ENCODE measurements around the gene CAPN12. TPM values are rescaled to one million over a fixed set of nuclear protein-coding genes. Genes with fewer than 3 reads are reported as not detected.

The CAPN12 gene
- total and polyA plus RNA-seq, 10 of the 15 experiments (the other 5 are each of a cell fraction or from before 2014, with no cell fraction given): 0.64 to 4.6 (median 2.0) TPM

GRCh38 chr19:38714354-38714778, 29.9 kb downstream of the CAPN12 start:
- SMC1A ChIA-PET (ENCODE audit: uncharacterized antibody, unreplicated experiment): no interaction called here
- peaks cover 15 to 44% of the 10 kb centered on the region in 2 experiments for H3K36me3 ChIP-seq (ENCODE audit: control insufficient read depth in 2 of 2, insufficient read depth in 2 of 2, low read length in 1 of 2)

More at GRCh38 chr19:38714354-38714778, 29.9 kb downstream of the CAPN12 start:
- Histone ChIP-seq H3K27me3 (replicated peaks in 1 of 2; ENCODE audit: control insufficient read depth in 2 of 2, insufficient read depth in 2 of 2, low read length in 1 of 2) (no peaks in the 10 kb centered on the region), H4K20me1 (ENCODE audit: control insufficient read depth, insufficient read depth) (no peaks in the 10 kb centered on the region), H3K9ac (ENCODE audit: control insufficient read depth, insufficient read depth, low read length) (no peak overlapping the region), H3K79me2 (ENCODE audit: control insufficient read depth, insufficient read depth, low read length) (no peaks in the 10 kb centered on the region), H3K4me1 (ENCODE audit: control insufficient read depth, insufficient read depth, low read length) (no peaks in the 10 kb centered on the region), H3K27ac (ENCODE audit: control insufficient read depth, insufficient read depth) (no peak overlapping the region), H3K4me3 (no peak overlapping the region), H3K9me3 (replicated peaks; ENCODE audit: control insufficient read depth, insufficient read depth, low read length) (no peaks in the 10 kb centered on the region), H2AFZ (ENCODE audit: control insufficient read depth, low read depth, low read length) (no peak overlapping the region), H3K4me2 (ENCODE audit: control insufficient read depth, insufficient read depth) (no peak overlapping the region)
- FAIRE-seq (no peak), ATAC-seq (no peak), DNase-seq (ENCODE audit: low read depth, low spot score) (no peak)
- BruUV-seq (replicated peaks): no TSS peak
- WGBS (ENCODE audit: insufficient coverage, insufficient replicate concordance, low lambda C conversion rate, missing lambda C conversion rate): 99% methylated on average over 14 of the region's 14 CpGs
- in situ Hi-C loops (cut with MboI) (no loop called here), intact Hi-C loops (cut with micrococcal nuclease; ENCODE audit: unreplicated experiment) (no loop called here)
- ChIA-PET RAD21 (ENCODE audit: unreplicated experiment) (no interaction called here), POLR2A (interaction anchor here (0.5 kb wide), 1 partner anchor 252 kb away, joined by 3 read pairs; no protein-coding TSS in a partner anchor), CTCF (no interaction called here)
- no peak for TF ChIP-seq BCLAF1 (IDR thresholded peaks at IDR 0.05)
- TF ChIP-seq IRF5 (IDR thresholded peaks at IDR 0.05; ENCODE audit: borderline replicate concordance): no peak
- TF ChIP-seq RB1 (IDR thresholded peaks at IDR 0.05; ENCODE audit: borderline replicate concordance): no peak
- TF ChIP-seq PRDM15 (CRISPR knock-in tag; IDR thresholded peaks at IDR 0.05): no peak
- TF ChIP-seq TCF3 (IDR thresholded peaks at IDR 0.05; ENCODE audit: borderline replicate concordance, insufficient read depth, low read depth, low read length): no peak
- no peak for TF ChIP-seq NR2C1 (IDR thresholded peaks at IDR 0.05)
- no peak for TF ChIP-seq ZBED1 (IDR thresholded peaks at IDR 0.05; ENCODE audit: borderline replicate concordance)
- TF ChIP-seq ZBTB4 (CRISPR knock-in tag; IDR thresholded peaks at IDR 0.05): no peak

All from GM12878 (cell line).